ENCODE data around the gene SKAP2. TPM values are rescaled to one million over a fixed set of nuclear protein-coding genes. Genes with fewer than 3 reads are reported as not detected.

SKAP2 gene
- total and polyA plus RNA-seq, 7 donors, result 3.2 to 19.4 (median 8.3) TPM

GRCh38 chr7:26662646-26663045 lies 201.7 kb downstream of the SKAP2 start:
- H3K4me3 ChIP-seq, result no peak overlapping the region

DNA sequence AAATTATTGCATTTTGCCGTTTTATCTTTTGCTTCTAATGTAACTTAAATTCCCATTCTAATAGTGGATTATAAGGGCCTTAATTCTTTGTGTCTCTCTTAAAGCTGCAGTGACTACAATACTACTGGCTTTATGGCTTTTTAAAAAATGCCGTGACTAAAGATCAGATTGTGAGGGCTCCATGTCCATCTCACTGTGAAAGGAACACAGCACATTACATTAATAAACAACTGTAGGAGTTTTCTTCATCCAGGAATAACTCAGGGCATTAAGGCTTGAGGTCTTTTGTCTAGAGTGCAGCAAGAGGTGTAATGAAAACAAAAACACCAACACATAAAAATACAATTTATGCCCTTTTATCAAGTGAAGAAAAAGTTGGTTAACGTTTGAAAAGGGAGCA lies 205.3 kb downstream of the SKAP2 start:
- 75 to 87% (median 86%) methylated on average over 3 of the region's 3 CpGs for WGBS, 3 donors
- intact Hi-C loops (cut with DNase I), result loop anchor here in 1 of 2 donors (5.0 kb wide), 1 partner anchor 567 kb away; no protein-coding TSS in a partner anchor
- TF ChIP-seq, protein P1, sequence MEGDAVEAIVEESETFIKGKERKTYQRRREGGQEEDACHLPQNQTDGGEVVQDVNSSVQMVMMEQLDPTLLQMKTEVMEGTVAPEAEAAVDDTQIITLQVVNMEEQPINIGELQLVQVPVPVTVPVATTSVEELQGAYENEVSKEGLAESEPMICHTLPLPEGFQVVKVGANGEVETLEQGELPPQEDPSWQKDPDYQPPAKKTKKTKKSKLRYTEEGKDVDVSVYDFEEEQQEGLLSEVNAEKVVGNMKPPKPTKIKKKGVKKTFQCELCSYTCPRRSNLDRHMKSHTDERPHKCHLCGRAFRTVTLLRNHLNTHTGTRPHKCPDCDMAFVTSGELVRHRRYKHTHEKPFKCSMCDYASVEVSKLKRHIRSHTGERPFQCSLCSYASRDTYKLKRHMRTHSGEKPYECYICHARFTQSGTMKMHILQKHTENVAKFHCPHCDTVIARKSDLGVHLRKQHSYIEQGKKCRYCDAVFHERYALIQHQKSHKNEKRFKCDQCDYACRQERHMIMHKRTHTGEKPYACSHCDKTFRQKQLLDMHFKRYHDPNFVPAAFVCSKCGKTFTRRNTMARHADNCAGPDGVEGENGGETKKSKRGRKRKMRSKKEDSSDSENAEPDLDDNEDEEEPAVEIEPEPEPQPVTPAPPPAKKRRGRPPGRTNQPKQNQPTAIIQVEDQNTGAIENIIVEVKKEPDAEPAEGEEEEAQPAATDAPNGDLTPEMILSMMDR (IDR thresholded peaks at IDR 0.05), result no peak
- no peak overlapping the region for H3K4me3 ChIP-seq
- ATAC-seq (no peak), DNase-seq (no peak)
- H3K4me1 ChIP-seq, result no peaks in the 10 kb centered on the region
- no peaks in the 10 kb centered on the region for H3K36me3 ChIP-seq (ENCODE audit: insufficient read depth in 1 of 2, low read depth in 1 of 2)
- no peaks in the 10 kb centered on the region for H3K9me3 ChIP-seq
- no peak overlapping the region for H3K27ac ChIP-seq
- H3K27me3 ChIP-seq (ENCODE audit: insufficient read depth in 3 of 3, low read length in 2 of 3), result peaks cover 0 to 5% (median 0%) of the 10 kb centered on the region in 3 donors

More at GRCh38 chr7:26662646-26663045, 201.7 kb downstream of the SKAP2 start:
- Histone ChIP-seq H3K4me1 (no peaks in the 10 kb centered on the region), H3K27me3 (ENCODE audit: insufficient read depth in 3 of 3, low read length in 2 of 3) (peaks cover 0 to 5% (median 0%) of the 10 kb centered on the region in 3 donors), H3K36me3 (ENCODE audit: insufficient read depth in 1 of 2, low read depth in 1 of 2) (no peaks in the 10 kb centered on the region), H3K27ac (no peak overlapping the region), H3K9me3 (no peaks in the 10 kb centered on the region)
- TF ChIP-seq, protein P1 (IDR thresholded peaks at IDR 0.05), result no peak
- DNase-seq, result no peak
- WGBS, 3 donors, result 83 to 94% (median 91%) methylated on average over 6 of the region's 6 CpGs
- intact Hi-C loops (cut with DNase I), result loop anchor here in 1 of 2 donors (5.0 to 10.0 kb wide), 2 partner anchors 290 to 768 kb away; no protein-coding TSS in a partner anchor
- no peak for ATAC-seq

GRCh38 chr7:26658389-26659084 lies 205.9 kb downstream of the SKAP2 start:
- no peak overlapping the region for H3K4me3 ChIP-seq
- H3K27me3 ChIP-seq (ENCODE audit: insufficient read depth in 3 of 3, low read length in 2 of 3), result peaks cover 0 to 8% (median 0%) of the 10 kb centered on the region in 3 donors

GRCh38 chr7:26657686-26658388 lies 206.6 kb downstream of the SKAP2 start:
- no peaks in the 10 kb centered on the region for H3K9me3 ChIP-seq
- DNase-seq (no peak), ATAC-seq (no peak)
- intact Hi-C loops (cut with DNase I), result loop anchor here in 1 of 2 donors (5.0 kb wide), 1 partner anchor 566 kb away; no protein-coding TSS in a partner anchor
- TF ChIP-seq, protein P1 (IDR thresholded peaks at IDR 0.05), result no peak
- H3K27me3 ChIP-seq (ENCODE audit: insufficient read depth in 3 of 3, low read length in 2 of 3), result peaks cover 0 to 8% (median 0%) of the 10 kb centered on the region in 3 donors
- no peak overlapping the region for H3K27ac ChIP-seq
- H3K4me3 ChIP-seq, result no peak overlapping the region
- no peaks in the 10 kb centered on the region for H3K4me1 ChIP-seq
- WGBS, 3 donors, result 70 to 75% (median 74%) methylated on average over 15 of the region's 15 CpGs
- H3K36me3 ChIP-seq (ENCODE audit: insufficient read depth in 1 of 2, low read depth in 1 of 2), result no peaks in the 10 kb centered on the region

More at GRCh38 chr7:26658389-26659084, 205.9 kb downstream of the SKAP2 start:
- ATAC-seq (no peak), DNase-seq (no peak)
- Histone ChIP-seq H3K27ac (no peak overlapping the region), H3K9me3 (no peaks in the 10 kb centered on the region), H3K36me3 (ENCODE audit: insufficient read depth in 1 of 2, low read depth in 1 of 2) (no peaks in the 10 kb centered on the region), H3K4me1 (no peaks in the 10 kb centered on the region)
- WGBS, 3 donors, result 81 to 91% (median 89%) methylated on average over 7 of the region's 7 CpGs
- intact Hi-C loops (cut with DNase I), result loop anchor here in 1 of 2 donors (5.0 kb wide), 1 partner anchor 566 kb away; no protein-coding TSS in a partner anchor
- TF ChIP-seq, protein P1 (IDR thresholded peaks at IDR 0.05), result no peak
